K562 (cell line): Measurements from ENCODE around the gene RBM20. TPM values are rescaled to one million over a fixed set of nuclear protein-coding genes. Genes with fewer than 3 reads are reported as not detected.
A peak's percentile ranks its signal among the peaks of the same experiment; 100 is the strongest.

Experiments
- CEBPZ ChIP-seq: fragments of 150-350 bp; IDR thresholded peaks from 2 replicates; pipeline ENCODE4 v1.6.1; 2014; ENCODE audit warnings: low read depth, mild to moderate bottlenecking, low read length, borderline replicate concordance
- DDX20 ChIP-seq: fragments of 450-650 bp; IDR thresholded peaks from 2 replicates; pipeline ENCODE4 v1.6.1; 2016; ENCODE audit warnings: missing genetic modification characterization, low read depth, mild to moderate bottlenecking, missing compliant biosample characterization, moderate library complexity
- DNMT1 ChIP-seq: fragments of 450-650 bp; IDR thresholded peaks from 2 replicates; pipeline ENCODE4 v1.6.1; 2016; ENCODE audit warnings: antibody characterized with exemption, mild to moderate bottlenecking
- STAT5B ChIP-seq: fragments of 250-450 bp; sonication (Bioruptor Pico); IDR thresholded peaks from 2 replicates; pipeline ENCODE4 v1.8.0; 2021; ENCODE audit warnings: mild to moderate bottlenecking, inconsistent platforms
- TSC22D4 ChIP-seq: fragments of 450-650 bp; IDR thresholded peaks from 2 replicates; pipeline ENCODE4 v1.6.1; 2016; ENCODE audit warnings: missing genetic modification characterization, missing biosample characterization, control low read depth
- ZNF184 ChIP-seq: sonication (generic); formaldehyde crosslinking; IDR thresholded peaks from 2 replicates; pipeline ENCODE4 v1.5.0; 2020; ENCODE audit warnings: missing genetic modification reagents
- ZNF197 ChIP-seq: fragments of 200-800 bp; sonication (Bioruptor generic); IDR thresholded peaks from 2 replicates; pipeline ENCODE4 v1.6.1; 2016; ENCODE audit warnings: low read depth, missing genetic modification characterization, missing compliant biosample characterization
- ZNF395 ChIP-seq: fragments of 200-800 bp; sonication (Bioruptor generic); IDR thresholded peaks from 2 replicates; pipeline ENCODE4 v1.6.1; 2017; ENCODE audit warnings: missing genetic modification characterization, missing compliant biosample characterization
- ZNF436 ChIP-seq: fragments of 250-450, 450-650 bp; sonication (Bioruptor Pico); formaldehyde crosslinking; IDR thresholded peaks from 2 replicates; pipeline ENCODE4 v1.7.0; 2020; ENCODE audit warnings: mild to moderate bottlenecking
- ZNF511 ChIP-seq: sonication (generic); formaldehyde crosslinking; IDR thresholded peaks from 2 replicates; pipeline ENCODE4 v1.8.0; 2022; ENCODE audit warnings: mild to moderate bottlenecking, missing genetic modification reagents
- ZNF589 ChIP-seq: fragments of 200-800 bp; sonication (Bioruptor generic); IDR thresholded peaks from 2 replicates; pipeline ENCODE4 v1.6.1; 2016; ENCODE audit warnings: low read depth, missing genetic modification characterization, missing compliant biosample characterization
- polyA plus RNA-seq, 8 experiments: library from polyadenylated mRNA; depleted of rRNA in 4 of 8; stranded (reverse) in 5 of 8; unstranded in 3 of 8; fragments of >200 nt; fragmentation: Nextera tagmentation in 2 of 8; fragmentation: Illumina TruSeq in 1 of 8; extraction: Ambion mirVana in 2 of 8; extraction: Trizol in 1 of 8; gene quantifications; 2 replicates each; pipeline versions ENCODE4 v1.2.1 to v1.2.3, GENCODE V29; 2011 to 2014; ENCODE audit warnings: inconsistent platforms in 1 of 8, missing spikeins in 1 of 8
- total RNA-seq, 7 experiments: library from RNA; depleted of rRNA in 6 of 7; stranded (reverse); fragments of >200 nt in 6 of 7; fragmentation: Illumina TruSeq in 2 of 7; extraction: Trizol in 2 of 7; gene quantifications; 2 replicates each; pipeline versions ENCODE4 v1.2.1 to v1.2.3, GENCODE V29; 2011 to 2021; ENCODE audit warnings: low replicate concordance in 1 of 7
- TF ChIP-seq, protein P1 (sequence below): fragments of 250-450 bp; sonication (Bioruptor Pico); IDR thresholded peaks from 2 replicates; pipeline ENCODE4 v1.4.0; 2020; ENCODE audit warnings: mild to moderate bottlenecking, moderate library complexity
- TF ChIP-seq, protein P2 (sequence below), 3 experiments: fragments of 200-800 bp in 1 of 3; sonication (Bioruptor generic) in 1 of 3; sonication (generic) in 1 of 3; formaldehyde crosslinking in 1 of 3; IDR thresholded peaks; 2 replicates each; pipeline versions ENCODE4 v1.6.1 to v1.8.0; 2016 to 2022; ENCODE audit warnings: mild to moderate bottlenecking in 2 of 3, missing compliant biosample characterization in 2 of 3, missing genetic modification characterization in 2 of 3, missing genetic modification reagents in 1 of 3
- TF ChIP-seq, protein P3 (sequence below), 3 experiments: fragments of 200-800 bp in 1 of 3; fragments of 250-450 bp in 1 of 3; fragments of 450-650 bp in 1 of 3; sonication (Bioruptor Pico) in 1 of 3; sonication (Bioruptor generic) in 1 of 3; formaldehyde crosslinking in 1 of 3; IDR thresholded peaks; 2 replicates each; pipeline versions ENCODE4 v1.6.1 to v1.8.0; 2016 to 2022; ENCODE audit warnings: mild to moderate bottlenecking in 2 of 3, missing genetic modification characterization in 2 of 3, missing compliant biosample characterization in 1 of 3, moderate library complexity in 1 of 3

RBM20 gene
- total and polyA plus RNA-seq, 9 of the 15 experiments (the other 6 are each of a cell fraction or from before 2014, with no cell fraction given) = 0.63 to 5.7 (median 3.2) TPM

DNA sequence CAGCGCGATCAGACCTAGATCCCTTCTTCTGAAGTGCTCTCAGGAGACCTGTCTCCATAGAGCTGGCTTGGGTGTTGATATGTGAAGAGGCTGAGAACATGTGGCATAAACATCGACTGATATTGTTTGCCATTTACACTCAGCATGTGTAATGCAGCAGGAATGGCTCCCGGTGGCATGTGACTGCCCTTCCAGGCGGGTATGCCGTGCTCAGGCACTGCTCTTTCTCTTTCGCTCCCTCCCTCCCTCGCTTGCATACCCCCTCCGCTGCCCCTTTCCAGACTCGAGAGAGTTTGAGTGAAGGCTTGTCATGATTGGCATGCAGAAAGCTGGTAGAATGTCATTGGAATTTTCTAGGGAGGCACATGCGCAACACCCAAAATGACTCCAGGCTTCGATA lies 120.2 kb downstream of the RBM20 start (continued):
- TF ChIP-seq, protein P1, sequence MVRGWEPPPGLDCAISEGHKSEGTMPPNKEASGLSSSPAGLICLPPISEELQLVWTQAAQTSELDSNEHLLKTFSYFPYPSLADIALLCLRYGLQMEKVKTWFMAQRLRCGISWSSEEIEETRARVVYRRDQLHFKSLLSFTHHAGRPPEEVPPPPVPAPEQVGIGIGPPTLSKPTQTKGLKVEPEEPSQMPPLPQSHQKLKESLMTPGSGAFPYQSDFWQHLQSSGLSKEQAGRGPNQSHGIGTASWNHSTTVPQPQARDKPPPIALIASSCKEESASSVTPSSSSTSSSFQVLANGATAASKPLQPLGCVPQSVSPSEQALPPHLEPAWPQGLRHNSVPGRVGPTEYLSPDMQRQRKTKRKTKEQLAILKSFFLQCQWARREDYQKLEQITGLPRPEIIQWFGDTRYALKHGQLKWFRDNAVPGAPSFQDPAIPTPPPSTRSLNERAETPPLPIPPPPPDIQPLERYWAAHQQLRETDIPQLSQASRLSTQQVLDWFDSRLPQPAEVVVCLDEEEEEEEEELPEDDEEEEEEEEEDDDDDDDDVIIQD (CRISPR knock-in tag) = no peak
- TF ChIP-seq ZNF511 (CRISPR knock-in tag) = no peak
- 0 out of 2 replicates have a peak, but pooled peaks have one; percentile 8 for TF ChIP-seq ZNF197 (CRISPR knock-in tag)
- TF ChIP-seq STAT5B (CRISPR knock-in tag) = no peak
- TF ChIP-seq, protein P2, sequence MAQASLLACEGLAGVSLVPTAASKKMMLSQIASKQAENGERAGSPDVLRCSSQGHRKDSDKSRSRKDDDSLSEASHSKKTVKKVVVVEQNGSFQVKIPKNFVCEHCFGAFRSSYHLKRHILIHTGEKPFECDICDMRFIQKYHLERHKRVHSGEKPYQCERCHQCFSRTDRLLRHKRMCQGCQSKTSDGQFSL (CRISPR knock-in tag; IDR thresholded peaks at IDR 0.05) = no peak
- TF ChIP-seq, protein P2 (tag; IDR thresholded peaks at IDR 0.05) = peak in 1 of 2 experiments; percentile 21; a peak in 1 of 4 replicates
- TF ChIP-seq, protein P3, sequence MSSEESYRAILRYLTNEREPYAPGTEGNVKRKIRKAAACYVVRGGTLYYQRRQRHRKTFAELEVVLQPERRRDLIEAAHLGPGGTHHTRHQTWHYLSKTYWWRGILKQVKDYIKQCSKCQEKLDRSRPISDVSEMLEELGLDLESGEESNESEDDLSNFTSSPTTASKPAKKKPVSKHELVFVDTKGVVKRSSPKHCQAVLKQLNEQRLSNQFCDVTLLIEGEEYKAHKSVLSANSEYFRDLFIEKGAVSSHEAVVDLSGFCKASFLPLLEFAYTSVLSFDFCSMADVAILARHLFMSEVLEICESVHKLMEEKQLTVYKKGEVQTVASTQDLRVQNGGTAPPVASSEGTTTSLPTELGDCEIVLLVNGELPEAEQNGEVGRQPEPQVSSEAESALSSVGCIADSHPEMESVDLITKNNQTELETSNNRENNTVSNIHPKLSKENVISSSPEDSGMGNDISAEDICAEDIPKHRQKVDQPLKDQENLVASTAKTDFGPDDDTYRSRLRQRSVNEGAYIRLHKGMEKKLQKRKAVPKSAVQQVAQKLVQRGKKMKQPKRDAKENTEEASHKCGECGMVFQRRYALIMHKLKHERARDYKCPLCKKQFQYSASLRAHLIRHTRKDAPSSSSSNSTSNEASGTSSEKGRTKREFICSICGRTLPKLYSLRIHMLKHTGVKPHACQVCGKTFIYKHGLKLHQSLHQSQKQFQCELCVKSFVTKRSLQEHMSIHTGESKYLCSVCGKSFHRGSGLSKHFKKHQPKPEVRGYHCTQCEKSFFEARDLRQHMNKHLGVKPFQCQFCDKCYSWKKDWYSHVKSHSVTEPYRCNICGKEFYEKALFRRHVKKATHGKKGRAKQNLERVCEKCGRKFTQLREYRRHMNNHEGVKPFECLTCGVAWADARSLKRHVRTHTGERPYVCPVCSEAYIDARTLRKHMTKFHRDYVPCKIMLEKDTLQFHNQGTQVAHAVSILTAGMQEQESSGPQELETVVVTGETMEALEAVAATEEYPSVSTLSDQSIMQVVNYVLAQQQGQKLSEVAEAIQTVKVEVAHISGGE (CRISPR knock-in tag; IDR thresholded peaks at IDR 0.05) = peak in 1 of 3 experiments; percentile 12; a peak in 1 of 6 replicates
- TF ChIP-seq DNMT1 = no peak
- no peak for TF ChIP-seq CEBPZ
- no peak for TF ChIP-seq ZNF436
- TF ChIP-seq ZNF589 (CRISPR knock-in tag) = peak; percentile 31; the same call in 1 of the 2 replicates
- TF ChIP-seq ZNF184 = no peak
- TF ChIP-seq DDX20 (tag) = no peak
- TF ChIP-seq TSC22D4 (tag) = no peak
- TF ChIP-seq ZNF395 = peak; percentile 20
